HCT116 (cell line): ENCODE data around the gene MAP3K5. TPM values are rescaled to one million over a fixed set of nuclear protein-coding genes. Genes with fewer than 3 reads are reported as not detected.

Experiments
- ATAC-seq: fragments of 200-7000 bp; cut with Tn5 transposase; 2 replicates; pipeline ENCODE4 v1.9.1; 2020; ENCODE audit warnings: mild to moderate bottlenecking, moderate library complexity
- BruUV-seq: library from RNA; stranded (reverse); fragments of 400-500 nt; replicated peaks from 2 replicates; lab custom pipeline; 2021; lab: Mats Ljungman, UMichigan
- CTCF ChIA-PET: fragments of 300-600 bp; sonication (Branson Sonifier 250); formaldehyde crosslinking; loops from one replicate; lab custom pipeline; 2021; ENCODE audit warnings: antibody characterized with exemption; lab: Charles Lee
- POLR2A ChIA-PET: fragments of 300-600, 350-600 bp; sonication (Branson Sonifier 250); formaldehyde crosslinking; loops from one replicate; lab custom pipeline; 2021; ENCODE audit warnings: antibody characterized with exemption; lab: Charles Lee
- RAD21 ChIA-PET, 2 experiments: fragments of 300-600 bp; sonication (Branson Sonifier 250); formaldehyde crosslinking; loops; one replicate each; lab custom pipeline; 2023; ENCODE audit warnings: low total read pairs in 2 of 2; ENCODE audit not compliant: uncharacterized antibody in 2 of 2, unreplicated experiment in 2 of 2, low non-redundant PET in 1 of 2; lab: Charles Lee
- DNase-seq: peaks from one replicate; pipeline ENCODE4 v3.0.0-alpha.2; 2010; ENCODE audit warnings: low read depth, low spot score
- H2AFZ ChIP-seq: fragments of 200-600 bp; shearing (Covaris generic), sonication (generic); 2 replicates; pipeline ENCODE4 v1.6.1; 2017; ENCODE audit warnings: low read depth, mixed run types, mixed read lengths, antibody characterized with exemption, low read length; ENCODE audit not compliant: poor library complexity, severe bottlenecking
- H3K27ac ChIP-seq: 2 replicates; pipeline ENCODE4 v1.5.1; 2012; ENCODE audit warnings: low read depth, low read length
- H3K27me3 ChIP-seq: fragments of 200-600 bp; sonication (generic); 2 replicates; pipeline ENCODE4 v1.6.1; 2016; ENCODE audit warnings: mixed run types, low read length, mixed read lengths; ENCODE audit not compliant: insufficient read depth
- H3K36me3 ChIP-seq, 2 experiments: fragments of 200-500 bp in 1 of 2; fragments of 200-600 bp in 1 of 2; sonication (Bioruptor generic) in 1 of 2; sonication (generic) in 1 of 2; 2 replicates each; pipeline versions ENCODE4 v1.5.1 to v1.6.1; 2014 to 2016; ENCODE audit warnings: low read length in 2 of 2, inconsistent platforms in 1 of 2, mixed read lengths in 1 of 2, mixed run types in 1 of 2; ENCODE audit not compliant: insufficient read depth in 2 of 2, control insufficient read depth in 1 of 2
- H3K4me1 ChIP-seq, 2 experiments: fragments of 200-600 bp in 1 of 2; sonication (generic) in 1 of 2; 2 replicates each; pipeline versions ENCODE4 v1.5.1 to v1.6.1; 2012 to 2017; ENCODE audit warnings: low read length in 2 of 2, inconsistent platforms in 1 of 2, mild to moderate bottlenecking in 1 of 2, mixed read lengths in 1 of 2, mixed run types in 1 of 2, moderate library complexity in 1 of 2; ENCODE audit not compliant: insufficient read depth in 2 of 2, control insufficient read depth in 1 of 2
- H3K4me2 ChIP-seq: fragments of 200-600 bp; sonication (generic); 2 replicates; pipeline ENCODE4 v1.6.1; 2017; ENCODE audit warnings: mixed run types, low read length, mixed read lengths
- H3K4me3 ChIP-seq, 2 experiments: fragments of 200-600 bp in 1 of 2; sonication (generic) in 1 of 2; replicated peaks in 1 of 2; 2 replicates each; pipeline ENCODE4 v1.5.1; 2011 to 2016; ENCODE audit warnings: low read length in 2 of 2, control low read depth in 1 of 2, low read depth in 1 of 2, mild to moderate bottlenecking in 1 of 2, mixed read lengths in 1 of 2, mixed run types in 1 of 2
- H3K79me2 ChIP-seq: fragments of 200-600 bp; sonication (generic); 2 replicates; pipeline ENCODE4 v1.6.1; 2017; ENCODE audit warnings: mild to moderate bottlenecking, mixed run types, low read length, moderate library complexity, mixed read lengths; ENCODE audit not compliant: insufficient read depth
- H3K9ac ChIP-seq: fragments of 200-600 bp; sonication (generic); 2 replicates; pipeline ENCODE4 v1.6.1; 2016; ENCODE audit warnings: low read length, mixed read lengths
- H3K9me2 ChIP-seq: fragments of 200-600 bp; sonication (generic), shearing (Covaris generic); 2 replicates; pipeline ENCODE4 v1.6.1; 2017; ENCODE audit warnings: mixed run types, mild to moderate bottlenecking, moderate library complexity; ENCODE audit not compliant: insufficient read depth
- H3K9me3 ChIP-seq, 2 experiments: fragments of 200-500 bp in 1 of 2; fragments of 200-600 bp in 1 of 2; sonication (Bioruptor generic) in 1 of 2; sonication (generic) in 1 of 2; 2 replicates each; pipeline ENCODE4 v1.6.1; 2014 to 2017; ENCODE audit warnings: low read length in 2 of 2, mixed read lengths in 2 of 2, inconsistent platforms in 1 of 2, low read depth in 1 of 2, mild to moderate bottlenecking in 1 of 2, mixed run types in 1 of 2, moderate library complexity in 1 of 2; ENCODE audit not compliant: control insufficient read depth in 1 of 2, insufficient read depth in 1 of 2
- H4K20me1 ChIP-seq: fragments of 200-600 bp; sonication (generic), shearing (Covaris generic); 2 replicates; pipeline ENCODE4 v1.6.1; 2017; ENCODE audit warnings: mixed run types, mild to moderate bottlenecking, moderate library complexity; ENCODE audit not compliant: insufficient read depth
- CEBPB ChIP-seq: IDR thresholded peaks from 2 replicates; pipeline ENCODE4 v1.6.1; 2012; ENCODE audit warnings: low read depth
- EGR1 ChIP-seq: IDR thresholded peaks from 2 replicates; pipeline ENCODE4 v1.6.1; 2012; ENCODE audit warnings: low read depth
- ELF1 ChIP-seq: IDR thresholded peaks from 2 replicates; pipeline ENCODE4 v1.6.1; 2012; ENCODE audit warnings: low read depth, borderline replicate concordance
- FOSL1 ChIP-seq: IDR thresholded peaks from 2 replicates; pipeline ENCODE4 v1.6.1; 2012; ENCODE audit warnings: low read depth
- JUND ChIP-seq: IDR thresholded peaks from 2 replicates; pipeline ENCODE4 v1.6.1; 2012
- POLR2A ChIP-seq: IDR thresholded peaks from 2 replicates; pipeline ENCODE4 v1.7.0; 2011; ENCODE audit warnings: borderline replicate concordance; ENCODE audit not compliant: insufficient read depth, insufficient read length; ENCODE audit errors: extremely low read depth
- POLR2AphosphoS5 ChIP-seq: IDR thresholded peaks from 2 replicates; pipeline ENCODE4 v1.6.1; 2011; ENCODE audit warnings: mild to moderate bottlenecking, low read depth, low read length, moderate library complexity
- SIN3A ChIP-seq: IDR thresholded peaks from 2 replicates; pipeline ENCODE4 v1.6.1; 2012; ENCODE audit warnings: low read depth
- SP1 ChIP-seq: IDR thresholded peaks from 2 replicates; pipeline ENCODE4 v1.6.1; 2012; ENCODE audit warnings: low read depth
- SRF ChIP-seq: IDR thresholded peaks from 2 replicates; pipeline ENCODE4 v1.6.1; 2012; ENCODE audit warnings: low read depth
- TCF7L2 ChIP-seq: IDR thresholded peaks from 2 replicates; pipeline ENCODE4 v1.7.0; 2011; ENCODE audit warnings: borderline replicate concordance, inconsistent platforms; ENCODE audit not compliant: insufficient read depth, insufficient read length; ENCODE audit errors: extremely low read depth
- ZBTB33 ChIP-seq: IDR thresholded peaks from 2 replicates; pipeline ENCODE4 v1.6.1; 2011; ENCODE audit warnings: mild to moderate bottlenecking, low read length, moderate library complexity; ENCODE audit not compliant: insufficient replicate concordance; ENCODE audit errors: extremely low read depth
- ZFX ChIP-seq: fragments of 450-650 bp; IDR thresholded peaks from 2 replicates; pipeline ENCODE4 v1.6.1; 2017
- ZNF274 ChIP-seq: fragments of 200-500 bp; sonication (Bioruptor generic); IDR thresholded peaks from 2 replicates; pipeline ENCODE4 v1.6.1; 2014; ENCODE audit warnings: mild to moderate bottlenecking, low read depth, low read length, inconsistent platforms
- intact Hi-C: fragments of 100-400 bp; cut with micrococcal nuclease; formaldehyde crosslinking; loops from 2 replicates; pipeline ENCODE4 v1.10.0; 2022
- total RNA-seq: library from RNA; stranded (reverse); gene quantifications from one replicate; pipeline ENCODE4 v1.2.1, GENCODE V29; 2021; ENCODE audit not compliant: unreplicated experiment
- TF ChIP-seq, protein P1 (sequence below): IDR thresholded peaks from 2 replicates; pipeline ENCODE4 v1.6.1; 2012; ENCODE audit warnings: low read depth
- TF ChIP-seq, protein P2 (sequence below), 3 experiments: fragments of 200-600 bp in 1 of 3; sonication (generic) in 1 of 3; IDR thresholded peaks in 2 of 3; conservative IDR thresholded peaks in 1 of 3; 2 replicates each; pipeline ENCODE4 v1.5.1; 2012 to 2017; ENCODE audit warnings: low read depth in 2 of 3, low read length in 2 of 3, antibody characterized with exemption in 1 of 3, borderline replicate concordance in 1 of 3, control low read depth in 1 of 3, mild to moderate bottlenecking in 1 of 3, mixed read lengths in 1 of 3, mixed run types in 1 of 3, moderate library complexity in 1 of 3; ENCODE audit not compliant: insufficient read depth in 1 of 3

Gene MAP3K5
- total RNA-seq, 1 experiment from 2014 or later: 11.8 TPM

DNA sequence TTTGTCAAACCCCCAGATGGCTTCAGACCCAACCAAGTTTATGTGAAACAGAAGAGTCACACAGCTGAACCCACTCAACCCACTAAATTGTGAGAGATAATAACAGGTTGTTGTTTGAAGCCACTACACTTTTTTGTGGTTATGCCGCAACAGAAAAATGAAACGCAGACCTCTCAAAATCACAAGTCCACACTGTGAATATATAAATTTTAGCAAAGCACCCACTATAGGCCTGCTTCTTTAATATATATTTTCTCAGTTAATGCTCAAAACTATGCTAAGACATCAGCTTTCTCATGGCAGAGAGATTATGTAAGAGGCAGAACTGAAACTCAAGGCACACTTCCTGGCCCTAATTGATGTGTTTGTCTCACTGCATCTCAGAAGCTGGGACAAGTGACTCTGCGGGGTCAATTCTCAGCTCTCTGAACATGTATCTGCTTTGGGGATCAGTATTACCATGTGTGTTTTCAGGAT is 27.7 kb downstream of the MAP3K5 start:
- no peaks in the 10 kb centered on the region for H3K4me1 ChIP-seq
- RAD21 ChIA-PET: no interaction called here
- POLR2A ChIA-PET: no interaction called here
- H3K9me3 ChIP-seq: no peaks in the 10 kb centered on the region
- no peak overlapping the region for H3K9ac ChIP-seq
- no peak for TF ChIP-seq EGR1
- no peak for TF ChIP-seq ZFX
- no peak for TF ChIP-seq SP1
- no peak for TF ChIP-seq ELF1
- TF ChIP-seq JUND: no peak
- TF ChIP-seq CEBPB: no peak
- TF ChIP-seq TCF7L2: no peak
- TF ChIP-seq ZNF274: no peak
- no peak for TF ChIP-seq SIN3A
- TF ChIP-seq POLR2A: no peak
- TF ChIP-seq, protein P1, sequence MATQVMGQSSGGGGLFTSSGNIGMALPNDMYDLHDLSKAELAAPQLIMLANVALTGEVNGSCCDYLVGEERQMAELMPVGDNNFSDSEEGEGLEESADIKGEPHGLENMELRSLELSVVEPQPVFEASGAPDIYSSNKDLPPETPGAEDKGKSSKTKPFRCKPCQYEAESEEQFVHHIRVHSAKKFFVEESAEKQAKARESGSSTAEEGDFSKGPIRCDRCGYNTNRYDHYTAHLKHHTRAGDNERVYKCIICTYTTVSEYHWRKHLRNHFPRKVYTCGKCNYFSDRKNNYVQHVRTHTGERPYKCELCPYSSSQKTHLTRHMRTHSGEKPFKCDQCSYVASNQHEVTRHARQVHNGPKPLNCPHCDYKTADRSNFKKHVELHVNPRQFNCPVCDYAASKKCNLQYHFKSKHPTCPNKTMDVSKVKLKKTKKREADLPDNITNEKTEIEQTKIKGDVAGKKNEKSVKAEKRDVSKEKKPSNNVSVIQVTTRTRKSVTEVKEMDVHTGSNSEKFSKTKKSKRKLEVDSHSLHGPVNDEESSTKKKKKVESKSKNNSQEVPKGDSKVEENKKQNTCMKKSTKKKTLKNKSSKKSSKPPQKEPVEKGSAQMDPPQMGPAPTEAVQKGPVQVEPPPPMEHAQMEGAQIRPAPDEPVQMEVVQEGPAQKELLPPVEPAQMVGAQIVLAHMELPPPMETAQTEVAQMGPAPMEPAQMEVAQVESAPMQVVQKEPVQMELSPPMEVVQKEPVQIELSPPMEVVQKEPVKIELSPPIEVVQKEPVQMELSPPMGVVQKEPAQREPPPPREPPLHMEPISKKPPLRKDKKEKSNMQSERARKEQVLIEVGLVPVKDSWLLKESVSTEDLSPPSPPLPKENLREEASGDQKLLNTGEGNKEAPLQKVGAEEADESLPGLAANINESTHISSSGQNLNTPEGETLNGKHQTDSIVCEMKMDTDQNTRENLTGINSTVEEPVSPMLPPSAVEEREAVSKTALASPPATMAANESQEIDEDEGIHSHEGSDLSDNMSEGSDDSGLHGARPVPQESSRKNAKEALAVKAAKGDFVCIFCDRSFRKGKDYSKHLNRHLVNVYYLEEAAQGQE: no peak
- no peak for TF ChIP-seq FOSL1
- TF ChIP-seq ZBTB33: no peak
- TF ChIP-seq, protein P2, sequence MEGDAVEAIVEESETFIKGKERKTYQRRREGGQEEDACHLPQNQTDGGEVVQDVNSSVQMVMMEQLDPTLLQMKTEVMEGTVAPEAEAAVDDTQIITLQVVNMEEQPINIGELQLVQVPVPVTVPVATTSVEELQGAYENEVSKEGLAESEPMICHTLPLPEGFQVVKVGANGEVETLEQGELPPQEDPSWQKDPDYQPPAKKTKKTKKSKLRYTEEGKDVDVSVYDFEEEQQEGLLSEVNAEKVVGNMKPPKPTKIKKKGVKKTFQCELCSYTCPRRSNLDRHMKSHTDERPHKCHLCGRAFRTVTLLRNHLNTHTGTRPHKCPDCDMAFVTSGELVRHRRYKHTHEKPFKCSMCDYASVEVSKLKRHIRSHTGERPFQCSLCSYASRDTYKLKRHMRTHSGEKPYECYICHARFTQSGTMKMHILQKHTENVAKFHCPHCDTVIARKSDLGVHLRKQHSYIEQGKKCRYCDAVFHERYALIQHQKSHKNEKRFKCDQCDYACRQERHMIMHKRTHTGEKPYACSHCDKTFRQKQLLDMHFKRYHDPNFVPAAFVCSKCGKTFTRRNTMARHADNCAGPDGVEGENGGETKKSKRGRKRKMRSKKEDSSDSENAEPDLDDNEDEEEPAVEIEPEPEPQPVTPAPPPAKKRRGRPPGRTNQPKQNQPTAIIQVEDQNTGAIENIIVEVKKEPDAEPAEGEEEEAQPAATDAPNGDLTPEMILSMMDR (IDR thresholded peaks at IDR 0.05 in 2 of 3, conservative IDR thresholded peaks at IDR 0.05 in 1 of 3; ENCODE audit: borderline replicate concordance in 1 of 3, insufficient read depth in 1 of 3, low read depth in 2 of 3, low read length in 2 of 3): no peak
- no peak for TF ChIP-seq POLR2AphosphoS5
- TF ChIP-seq SRF: no peak
- H3K79me2 ChIP-seq: peaks cover 18% of the 10 kb centered on the region
- H3K4me3 ChIP-seq: no peak overlapping the region
- ATAC-seq (no peak), DNase-seq (no peak)
- H3K36me3 ChIP-seq: no peaks in the 10 kb centered on the region
- H2AFZ ChIP-seq: no peak overlapping the region
- no peaks in the 10 kb centered on the region for H3K9me2 ChIP-seq
- no peaks in the 10 kb centered on the region; the same call in 1 of the 2 replicates for H4K20me1 ChIP-seq
- intact Hi-C loops: no loop called here
- no TSS peak for BruUV-seq
- no peak overlapping the region for H3K4me2 ChIP-seq
- H3K27me3 ChIP-seq: no peaks in the 10 kb centered on the region
- CTCF ChIA-PET: no interaction called here
- no peak overlapping the region for H3K27ac ChIP-seq
